MCF 10A (cell line): Measurements from ENCODE around the gene TNNT2. TPM values are rescaled to one million over a fixed set of nuclear protein-coding genes. Genes with fewer than 3 reads are reported as not detected.

Experiments
- BruUV-seq: library from RNA; stranded (reverse); fragments of 400-500 nt; replicated peaks from 2 replicates; lab custom pipeline; 2021; lab: Mats Ljungman, UMichigan
- CTCF ChIA-PET: fragments of 300-600 bp; sonication (Branson Sonifier 250); formaldehyde crosslinking; extraction: SDS; loops from one replicate; lab custom pipeline; 2021; ENCODE audit warnings: antibody characterized with exemption, inconsistent platforms; lab: Yijun Ruan, JAX
- POLR2A ChIA-PET: fragments of 300-600, 350-650 bp; sonication (Branson Sonifier 250); formaldehyde crosslinking; extraction: SDS; loops from one replicate; lab custom pipeline; 2020; ENCODE audit warnings: antibody characterized with exemption, inconsistent platforms; lab: Yijun Ruan, JAX
- DNase-seq: peaks from one replicate; pipeline ENCODE4 v3.0.0-alpha.2; 2018; ENCODE audit not compliant: unreplicated experiment
- H3K27ac Mint-ChIP-seq: one replicate; pipeline ENCODE4 v1.8.0; 2022; ENCODE audit warnings: mild to moderate bottlenecking, low read depth, mixed read lengths; ENCODE audit not compliant: unreplicated experiment
- H3K27me3 Mint-ChIP-seq: one replicate; pipeline ENCODE4 v1.8.0; 2022; ENCODE audit warnings: mixed read lengths; ENCODE audit not compliant: insufficient read depth, unreplicated experiment
- H3K36me3 Mint-ChIP-seq: one replicate; pipeline ENCODE4 v1.8.0; 2022; ENCODE audit warnings: mild to moderate bottlenecking, moderate library complexity, mixed read lengths; ENCODE audit not compliant: insufficient read depth, unreplicated experiment
- H3K4me1 Mint-ChIP-seq: one replicate; pipeline ENCODE4 v1.8.0; 2022; ENCODE audit warnings: mixed read lengths; ENCODE audit not compliant: insufficient read depth, unreplicated experiment
- H3K4me3 Mint-ChIP-seq: one replicate; pipeline ENCODE4 v1.8.0; 2022; ENCODE audit warnings: mild to moderate bottlenecking, moderate library complexity, mixed read lengths; ENCODE audit not compliant: unreplicated experiment
- H3K9me3 Mint-ChIP-seq: one replicate; pipeline ENCODE4 v1.8.0; 2022; ENCODE audit warnings: mixed read lengths; ENCODE audit not compliant: unreplicated experiment
- intact Hi-C: fragments of 100-400 bp; cut with micrococcal nuclease; formaldehyde crosslinking; loops from 2 replicates; pipeline ENCODE4 v1.14.1; 2022
- total RNA-seq: library from RNA; stranded (reverse); gene quantifications from 2 replicates; pipeline ENCODE4 v1.2.3, GENCODE V29; 2022
- TF ChIP-seq, protein P1 (sequence below): fragments of 200-600 bp; IDR thresholded peaks from one replicate; pipeline ENCODE4 v1.8.0; 2022; ENCODE audit warnings: antibody characterized with exemption, mild to moderate bottlenecking; ENCODE audit not compliant: unreplicated experiment

TNNT2 gene
- total RNA-seq, 1 experiment from 2014 or later, result 0.37 TPM

GRCh38 chr1:201420608-201421002, 43.1 kb upstream of the TNNT2 start:
- Mint-ChIP-seq H3K27ac (no peak overlapping the region), H3K9me3 (no peaks in the 10 kb centered on the region), H3K4me1 (no peaks in the 10 kb centered on the region), H3K4me3 (no peak overlapping the region), H3K27me3 (peaks cover 37% of the 10 kb centered on the region), H3K36me3 (no peaks in the 10 kb centered on the region)
- ChIA-PET CTCF (interaction anchor here (0.7 to 6.6 kb wide), 6 partner anchors 12 to 271 kb away, joined by 3 to 73 read pairs (median 5); no protein-coding TSS in a partner anchor), POLR2A (interaction anchor here (1.2 kb wide), 1 partner anchor 9 kb away, joined by 3 read pairs; no protein-coding TSS in a partner anchor)
- no peak for DNase-seq
- no TSS peak for BruUV-seq
- intact Hi-C loops, result no loop called here
- TF ChIP-seq, protein P1, sequence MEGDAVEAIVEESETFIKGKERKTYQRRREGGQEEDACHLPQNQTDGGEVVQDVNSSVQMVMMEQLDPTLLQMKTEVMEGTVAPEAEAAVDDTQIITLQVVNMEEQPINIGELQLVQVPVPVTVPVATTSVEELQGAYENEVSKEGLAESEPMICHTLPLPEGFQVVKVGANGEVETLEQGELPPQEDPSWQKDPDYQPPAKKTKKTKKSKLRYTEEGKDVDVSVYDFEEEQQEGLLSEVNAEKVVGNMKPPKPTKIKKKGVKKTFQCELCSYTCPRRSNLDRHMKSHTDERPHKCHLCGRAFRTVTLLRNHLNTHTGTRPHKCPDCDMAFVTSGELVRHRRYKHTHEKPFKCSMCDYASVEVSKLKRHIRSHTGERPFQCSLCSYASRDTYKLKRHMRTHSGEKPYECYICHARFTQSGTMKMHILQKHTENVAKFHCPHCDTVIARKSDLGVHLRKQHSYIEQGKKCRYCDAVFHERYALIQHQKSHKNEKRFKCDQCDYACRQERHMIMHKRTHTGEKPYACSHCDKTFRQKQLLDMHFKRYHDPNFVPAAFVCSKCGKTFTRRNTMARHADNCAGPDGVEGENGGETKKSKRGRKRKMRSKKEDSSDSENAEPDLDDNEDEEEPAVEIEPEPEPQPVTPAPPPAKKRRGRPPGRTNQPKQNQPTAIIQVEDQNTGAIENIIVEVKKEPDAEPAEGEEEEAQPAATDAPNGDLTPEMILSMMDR, result no peak

GRCh38 chr1:201419746-201420607, 42.5 kb upstream of the TNNT2 start:
- DNase-seq, result no peak
- intact Hi-C loops, result no loop called here
- POLR2A ChIA-PET, result interaction anchor here (0.6 to 1.2 kb wide), 2 partner anchors 9 to 44 kb away, joined by 3 read pairs; no protein-coding TSS in a partner anchor
- H3K4me3 Mint-ChIP-seq, result no peak overlapping the region
- no peak overlapping the region for H3K27ac Mint-ChIP-seq
- TF ChIP-seq, protein P1, result no peak
- no TSS peak for BruUV-seq
- no peaks in the 10 kb centered on the region for H3K36me3 Mint-ChIP-seq
- H3K27me3 Mint-ChIP-seq, result peaks cover 37% of the 10 kb centered on the region
- H3K9me3 Mint-ChIP-seq, result no peaks in the 10 kb centered on the region
- no peaks in the 10 kb centered on the region for H3K4me1 Mint-ChIP-seq
- CTCF ChIA-PET, result interaction anchor here (0.6 to 6.6 kb wide), 7 partner anchors 12 to 273 kb away, joined by 3 to 73 read pairs (median 3); no protein-coding TSS in a partner anchor

DNA sequence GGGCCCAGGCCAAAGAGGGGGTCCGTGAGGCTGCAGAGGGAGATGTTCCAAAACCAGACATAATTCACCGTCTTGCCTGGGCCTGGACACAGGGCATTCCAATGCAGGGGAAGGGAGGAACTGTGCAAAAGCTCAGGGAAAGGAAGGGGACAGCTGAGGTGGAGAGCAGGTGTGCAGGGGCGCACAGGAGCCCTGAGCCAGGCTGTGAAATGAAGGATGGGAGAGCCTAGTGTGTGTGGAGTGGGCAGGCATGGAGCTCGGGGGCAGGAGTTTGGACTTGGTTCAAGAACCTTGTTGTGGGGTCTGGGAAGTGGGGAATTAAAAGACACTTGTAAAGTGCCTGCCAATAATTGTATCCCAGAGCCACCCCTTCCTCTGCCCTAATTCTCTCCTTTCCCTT, 41.8 kb upstream of the TNNT2 start:
- peaks cover 37% of the 10 kb centered on the region for H3K27me3 Mint-ChIP-seq
- no peaks in the 10 kb centered on the region for H3K9me3 Mint-ChIP-seq
- H3K27ac Mint-ChIP-seq, result no peak overlapping the region
- no peak overlapping the region for H3K4me3 Mint-ChIP-seq
- H3K36me3 Mint-ChIP-seq, result no peaks in the 10 kb centered on the region
- H3K4me1 Mint-ChIP-seq, result no peaks in the 10 kb centered on the region
- intact Hi-C loops, result no loop called here
- ChIA-PET POLR2A (interaction anchor here (0.6 to 1.2 kb wide), 2 partner anchors 8 to 45 kb away, joined by 3 read pairs; no protein-coding TSS in a partner anchor), CTCF (interaction anchor here (0.6 to 6.6 kb wide), 6 partner anchors 11 to 273 kb away, joined by 3 to 73 read pairs (median 3); no protein-coding TSS in a partner anchor)
- BruUV-seq, result no TSS peak
- no peak for DNase-seq
- TF ChIP-seq, protein P1, result no peak

DNA sequence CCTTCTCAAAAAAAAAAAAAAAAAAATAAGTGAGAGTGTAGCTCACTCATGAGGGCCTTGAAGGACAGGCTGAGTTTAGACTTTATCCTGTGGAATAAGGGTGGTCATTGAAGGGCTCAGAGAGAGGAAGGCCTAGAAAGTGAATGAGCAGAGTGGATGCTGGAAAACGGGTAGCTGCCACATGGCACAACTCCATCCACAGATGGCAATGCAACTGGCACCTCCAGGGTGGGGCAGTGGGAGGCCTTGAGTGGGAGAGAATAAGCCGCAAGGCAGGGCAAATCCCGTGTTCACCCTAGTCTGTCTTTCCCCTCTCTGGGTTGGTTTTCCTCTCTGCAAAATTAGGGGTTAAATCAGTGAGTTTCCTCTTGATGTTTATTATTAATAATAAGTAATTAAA, 41.0 kb upstream of the TNNT2 start:
- no peak overlapping the region for H3K27ac Mint-ChIP-seq
- H3K4me3 Mint-ChIP-seq, result no peak overlapping the region
- no peaks in the 10 kb centered on the region for H3K9me3 Mint-ChIP-seq
- no TSS peak for BruUV-seq
- no peak for DNase-seq
- ChIA-PET CTCF (interaction anchor here (0.6 to 6.6 kb wide), 7 partner anchors 10 to 835 kb away, joined by 3 to 73 read pairs (median 4); no protein-coding TSS in a partner anchor), POLR2A (interaction anchor here (1.6 kb wide), 1 partner anchor 9 kb away, joined by 4 read pairs; no protein-coding TSS in a partner anchor)
- no peaks in the 10 kb centered on the region for H3K4me1 Mint-ChIP-seq
- H3K36me3 Mint-ChIP-seq, result no peaks in the 10 kb centered on the region
- intact Hi-C loops, result no loop called here
- peaks cover 37% of the 10 kb centered on the region for H3K27me3 Mint-ChIP-seq
- TF ChIP-seq, protein P1, result no peak
